HG03064 (cell line): ENCODE measurements around the gene DENND4A.
"Not testable (repeated sequence)": the region's sequence is repeated elsewhere in the genome, so short reads cannot be mapped to it uniquely, and the experiment has no call there.

Experiments used
- ATAC-seq: cut with Tn5 transposase; IDR thresholded peaks from one replicate; pipeline ENCODE4 v1.9.1; 2021; ENCODE audit warnings: low read depth; ENCODE audit not compliant: unreplicated experiment

Gene DENND4A

DNA sequence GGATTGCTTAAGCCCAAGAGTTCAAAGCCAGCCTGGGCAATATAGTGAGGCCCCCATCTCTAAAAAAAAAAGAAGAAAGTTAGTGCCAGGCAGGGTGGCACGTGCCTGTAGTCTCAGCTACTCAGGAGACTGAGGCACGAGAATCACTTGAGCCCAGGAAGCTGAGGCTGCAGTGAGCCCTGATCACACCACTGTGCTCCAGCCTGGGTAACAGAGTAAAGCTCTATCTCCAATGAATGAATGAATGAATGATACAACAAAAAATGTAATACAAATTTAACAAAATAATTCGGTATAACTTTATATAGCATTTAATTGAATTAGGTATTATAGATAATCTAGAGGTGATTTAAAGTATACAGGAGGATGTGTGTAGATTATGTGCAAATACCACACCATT lies 29.7 kb downstream of the DENND4A start:
- ATAC-seq = no peak

DNA sequence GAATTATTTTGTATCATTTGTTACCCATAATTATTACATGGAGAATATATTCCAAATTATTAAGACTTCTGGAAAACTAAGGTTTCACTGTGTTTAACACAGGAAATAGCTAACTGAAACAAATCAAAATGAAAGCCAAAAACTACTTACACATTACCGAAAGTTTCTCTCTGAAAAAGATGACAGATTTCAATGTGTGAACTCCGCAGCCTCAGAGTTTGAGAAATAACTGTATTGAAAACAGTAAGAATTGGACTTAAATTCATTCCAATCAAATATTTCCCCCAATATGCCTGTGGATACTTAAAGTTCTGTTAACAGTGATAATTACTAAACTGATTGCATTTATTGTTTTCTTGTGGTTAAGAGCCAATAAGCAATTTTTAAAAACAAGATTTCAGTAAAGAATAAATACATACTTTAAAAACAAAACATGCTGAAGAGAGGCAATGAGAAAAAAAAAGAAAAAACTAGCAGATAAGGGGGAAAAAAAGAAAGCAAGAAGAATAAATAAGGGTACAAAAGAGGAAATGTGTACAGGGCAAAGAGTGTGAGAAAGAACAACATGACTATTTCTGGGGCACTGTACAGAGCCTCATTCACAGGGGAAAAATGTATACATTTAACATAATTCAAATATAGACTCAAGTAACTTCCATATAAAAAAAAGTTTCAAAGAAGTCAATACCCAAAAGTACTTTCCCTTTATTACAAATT lies 30.7 kb downstream of the DENND4A start:
- ATAC-seq = no peak

DNA sequence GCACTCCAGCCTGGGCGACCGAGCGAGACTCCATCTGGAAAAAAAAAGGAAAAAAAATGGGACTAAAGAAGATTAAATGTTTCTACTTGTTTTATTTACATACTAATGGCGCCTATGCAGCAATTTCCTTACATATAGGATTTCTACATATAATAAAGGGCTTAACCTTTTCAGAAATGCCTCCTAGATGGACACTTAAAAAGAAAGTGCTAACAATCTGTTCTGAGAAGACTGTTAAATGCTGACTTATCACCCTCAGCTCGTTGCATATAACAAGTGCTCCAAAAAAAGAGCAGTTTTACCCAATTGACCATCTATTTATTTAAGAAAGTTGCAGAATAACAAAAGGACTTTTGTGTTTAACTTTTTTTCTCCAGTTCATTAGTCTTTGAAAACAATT lies 32.7 kb downstream of the DENND4A start:
- no peak for ATAC-seq

DNA sequence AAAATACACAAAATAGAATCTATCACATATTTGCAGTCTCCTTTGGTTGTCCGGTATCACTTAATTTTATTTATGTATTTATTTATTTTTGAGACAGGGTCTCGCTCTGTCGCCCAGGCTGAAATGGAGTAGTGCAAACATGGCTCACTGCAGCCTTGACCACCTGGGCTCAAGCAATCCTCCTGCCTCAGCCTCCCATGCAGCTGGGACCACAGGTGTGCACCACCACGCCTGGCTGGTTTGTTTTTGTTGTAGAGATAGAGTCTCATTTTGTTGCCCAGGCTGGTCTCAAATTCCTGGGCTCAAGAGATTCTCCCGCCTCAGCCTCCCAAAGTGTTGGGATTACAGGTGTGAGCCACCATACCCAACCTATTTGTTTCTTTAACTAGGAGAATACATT lies 33.9 kb downstream of the DENND4A start:
- no peak for ATAC-seq

DNA sequence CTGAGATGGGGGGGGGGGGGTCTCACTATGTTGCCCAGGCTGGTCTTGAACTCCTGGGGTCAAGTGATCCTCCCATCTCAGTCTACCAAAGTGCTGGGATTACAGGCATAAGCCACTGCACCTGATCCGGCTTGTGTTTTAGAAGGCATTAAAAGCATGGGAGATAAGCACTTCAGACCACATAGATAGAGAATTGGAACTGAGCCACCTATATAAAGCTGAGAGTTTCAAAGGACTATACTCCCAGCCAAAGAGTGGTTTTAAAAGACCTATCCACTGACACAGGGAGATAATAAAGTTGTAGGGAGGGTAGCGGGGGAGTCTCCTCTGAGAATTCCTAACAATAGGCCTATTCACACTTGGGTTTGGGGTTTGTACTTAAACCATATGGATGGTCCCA lies 34.8 kb downstream of the DENND4A start:
- ATAC-seq = no peak

DNA sequence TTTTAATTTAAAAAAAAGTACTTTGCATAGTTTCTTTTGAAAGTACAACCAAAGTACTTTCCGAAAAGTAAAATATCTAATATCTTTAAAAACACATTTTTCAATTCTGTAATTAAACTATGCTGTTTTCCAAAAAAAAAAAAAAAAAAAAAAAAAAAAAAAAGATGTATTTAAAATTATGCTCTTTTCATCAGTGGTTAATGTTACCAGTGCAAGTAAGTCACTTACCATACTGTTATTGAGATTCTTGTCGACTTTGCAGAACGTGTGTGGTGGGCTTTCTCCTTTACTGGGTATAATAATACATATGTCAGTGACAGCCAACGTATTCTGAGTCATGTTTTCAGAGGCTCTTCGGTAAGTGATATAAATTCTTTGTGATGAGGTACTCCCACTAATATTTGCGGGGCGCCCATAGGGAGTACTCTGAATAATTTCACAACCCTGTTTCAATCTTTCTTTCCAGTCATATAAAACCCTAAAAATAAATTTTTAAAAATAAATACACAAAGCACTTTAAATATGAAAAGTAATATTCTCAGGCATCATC lies 39.9 kb downstream of the DENND4A start:
- no peak for ATAC-seq

DNA sequence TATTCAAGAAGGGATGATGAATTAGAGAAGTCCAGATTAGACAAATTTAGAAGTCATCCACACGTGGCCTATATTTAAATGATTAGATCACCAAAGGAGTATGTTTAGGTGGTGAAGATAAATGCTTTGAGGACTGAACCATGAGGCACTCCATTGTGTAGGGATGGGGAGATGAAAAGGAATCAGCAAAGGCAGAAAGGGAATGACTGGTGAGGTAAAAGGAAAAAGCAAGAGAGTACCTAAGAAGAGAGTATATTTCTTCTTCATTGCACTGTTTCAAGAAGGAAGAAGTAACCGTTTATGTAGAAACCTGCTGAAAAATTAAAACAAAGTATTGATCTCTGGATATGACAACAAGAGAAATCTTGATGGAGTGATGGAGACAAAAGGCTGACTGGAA lies 40.7 kb downstream of the DENND4A start:
- ATAC-seq = no peak

DNA sequence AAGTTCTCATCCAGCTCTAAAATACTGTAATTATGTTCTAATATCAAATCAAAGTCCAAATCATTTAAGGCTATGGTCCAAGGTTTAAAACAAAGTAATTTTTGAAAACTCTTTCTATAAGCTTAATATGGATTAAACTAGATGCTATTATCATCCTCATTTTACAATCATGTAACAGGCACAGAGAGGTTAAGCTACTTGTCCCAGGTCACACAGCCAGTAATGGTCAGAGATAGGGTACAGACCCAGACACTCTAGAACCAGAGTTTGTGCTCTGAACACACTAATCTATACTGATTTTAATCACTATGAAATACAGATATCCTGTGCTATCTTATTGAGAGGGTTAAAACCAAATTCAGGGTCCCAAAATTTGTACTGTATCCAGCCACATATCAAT lies 44.8 kb downstream of the DENND4A start:
- no peak for ATAC-seq

DNA sequence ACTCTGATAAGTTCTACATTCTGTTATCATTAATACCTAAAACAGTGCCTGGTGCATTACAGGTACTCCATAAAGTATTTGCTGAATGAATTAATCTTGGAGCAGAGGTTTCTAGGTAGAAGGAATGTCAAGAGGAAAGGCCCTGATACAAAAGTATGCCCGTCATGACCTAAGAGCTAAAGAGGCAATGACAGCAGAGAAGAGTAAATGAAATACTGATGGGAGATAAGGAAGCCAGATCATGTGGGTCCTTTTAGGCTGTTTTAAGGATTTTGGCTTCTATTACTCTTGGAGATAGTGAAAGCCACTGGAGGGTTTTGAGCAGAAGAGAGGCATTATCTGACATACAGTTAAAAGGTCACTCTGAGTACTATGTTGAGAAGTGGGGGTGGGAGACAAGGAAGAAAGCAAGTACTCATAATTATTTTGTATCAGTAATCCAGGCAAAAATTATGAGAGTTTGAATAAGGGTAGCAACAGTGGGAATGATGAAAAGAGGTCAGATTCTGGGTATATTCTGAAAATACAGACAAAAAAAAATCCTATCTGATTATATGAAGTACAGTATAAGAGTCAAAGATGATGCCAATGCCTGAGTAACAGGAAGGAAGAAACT lies 48.3 kb downstream of the DENND4A start:
- ATAC-seq = no peak

DNA sequence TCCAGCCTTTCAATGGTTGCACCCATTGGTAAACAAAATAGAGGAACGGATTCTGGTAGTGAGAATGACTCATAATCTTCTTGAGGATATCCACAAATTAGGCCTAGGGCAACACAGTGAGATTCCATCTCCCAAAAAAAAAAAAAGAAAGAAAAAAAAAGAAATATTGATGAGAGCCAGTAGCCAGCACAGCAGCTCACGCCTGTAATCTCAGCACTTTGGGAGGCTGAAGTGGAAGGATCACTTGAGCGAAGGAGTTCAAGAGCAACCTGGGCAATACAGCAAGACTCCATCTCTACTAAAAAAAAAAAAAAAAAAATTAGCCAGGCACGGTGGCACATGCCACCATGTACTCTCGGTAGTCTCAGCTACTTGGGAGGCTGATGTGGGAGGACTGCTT lies 51.9 kb downstream of the DENND4A start:
- ATAC-seq = no peak

DNA sequence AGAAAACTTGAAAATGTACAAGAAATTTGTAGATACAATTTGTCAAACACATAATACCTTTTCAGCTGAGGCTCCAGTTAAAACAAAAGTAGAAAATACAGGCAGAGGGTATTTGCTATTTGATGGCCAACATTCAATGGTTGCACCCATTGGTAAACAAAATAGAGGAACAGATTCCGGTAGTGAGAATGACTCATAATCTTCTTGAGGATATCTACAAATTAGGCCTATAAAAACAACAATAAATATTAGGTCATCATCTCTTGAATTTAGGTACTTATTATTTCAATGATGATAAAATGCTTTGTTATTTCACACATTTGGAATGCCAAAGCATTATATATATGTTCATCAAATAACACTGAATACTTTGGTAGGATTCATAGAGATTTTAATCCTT lies 53.4 kb downstream of the DENND4A start:
- no peak for ATAC-seq

DNA sequence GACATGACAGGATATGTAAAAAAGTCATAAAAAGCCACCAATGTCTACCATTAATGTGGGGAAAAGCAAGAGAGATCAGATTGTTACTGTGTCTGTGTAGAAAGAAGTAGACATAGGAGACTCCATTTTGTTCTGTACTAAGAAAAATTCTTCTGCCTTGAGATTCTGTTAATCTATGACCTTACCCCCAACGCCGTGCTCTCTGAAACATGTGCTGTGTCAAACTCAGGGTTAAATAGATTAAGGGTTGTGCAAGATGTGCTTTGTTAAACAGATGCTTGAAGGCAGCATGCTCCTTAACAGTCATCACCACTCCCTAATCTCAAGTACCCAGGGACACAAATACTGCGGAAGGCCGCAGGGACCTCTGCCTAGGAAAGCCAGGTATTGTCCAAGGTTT lies 58.5 kb downstream of the DENND4A start:
- ATAC-seq = not testable (repeated sequence)

DNA sequence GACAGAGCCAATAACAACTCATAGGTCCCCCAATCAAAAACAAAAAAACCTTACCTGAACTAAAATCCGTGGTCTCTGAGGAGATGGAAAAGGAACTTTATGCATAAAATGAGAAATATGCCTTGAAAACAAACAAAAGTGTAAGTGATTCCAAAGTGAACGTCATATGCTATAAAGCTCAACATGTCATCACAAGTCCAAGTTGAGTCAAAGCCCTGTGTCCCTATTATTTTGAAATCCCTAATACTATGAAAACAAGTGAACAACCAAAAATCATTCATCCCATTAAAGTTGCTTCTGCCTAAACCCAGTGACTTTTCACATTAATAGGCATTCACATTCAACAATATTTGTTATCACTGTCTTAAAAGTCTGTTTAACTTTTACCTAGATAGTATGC lies 59.4 kb downstream of the DENND4A start:
- no peak for ATAC-seq

DNA sequence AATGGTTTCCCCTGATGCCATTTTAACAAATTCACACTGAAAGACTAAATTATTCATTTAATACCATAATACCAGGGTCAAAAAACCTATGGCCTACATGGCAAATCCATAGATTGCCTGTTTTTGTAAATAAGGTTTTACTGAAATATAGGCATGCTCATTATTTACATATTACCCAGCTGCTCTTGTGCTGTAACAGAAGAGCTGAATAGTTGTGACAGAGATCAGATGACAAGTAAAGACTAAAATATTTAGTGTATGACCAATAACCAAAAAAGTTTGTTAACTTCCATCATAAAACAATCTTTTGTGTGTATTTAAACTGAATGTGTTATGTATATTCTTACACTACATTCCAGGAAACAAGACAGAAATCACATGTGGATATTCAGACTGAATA lies 60.2 kb downstream of the DENND4A start:
- no peak for ATAC-seq

DNA sequence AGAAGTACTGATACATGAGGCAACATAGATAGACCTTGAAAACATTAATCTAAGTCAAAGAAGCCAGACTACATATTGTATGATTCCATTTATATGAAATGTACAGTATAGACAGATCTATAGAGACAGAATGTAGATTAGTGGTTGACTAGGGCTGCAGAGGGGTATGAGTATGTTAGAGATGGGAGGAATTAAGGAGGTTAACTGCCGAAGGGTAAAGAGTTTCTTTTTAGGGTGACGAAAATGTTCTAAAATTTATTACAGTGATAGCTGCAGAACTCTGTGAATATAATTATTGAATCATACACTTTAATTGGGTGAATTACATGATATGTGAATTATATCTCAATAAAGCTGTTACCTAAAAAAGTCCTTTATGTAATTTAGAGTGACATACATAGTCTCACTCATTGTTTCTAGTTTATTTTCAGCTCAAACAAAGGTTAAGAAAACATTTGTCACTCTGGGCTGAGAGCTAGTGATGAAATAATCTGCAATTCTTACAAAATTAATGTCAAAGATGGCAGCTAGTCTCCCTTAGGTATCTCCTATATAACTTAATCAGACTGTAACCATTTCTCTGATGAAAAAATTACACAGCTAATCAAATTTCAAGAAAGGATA lies 61.4 kb downstream of the DENND4A start:
- no peak for ATAC-seq

DNA sequence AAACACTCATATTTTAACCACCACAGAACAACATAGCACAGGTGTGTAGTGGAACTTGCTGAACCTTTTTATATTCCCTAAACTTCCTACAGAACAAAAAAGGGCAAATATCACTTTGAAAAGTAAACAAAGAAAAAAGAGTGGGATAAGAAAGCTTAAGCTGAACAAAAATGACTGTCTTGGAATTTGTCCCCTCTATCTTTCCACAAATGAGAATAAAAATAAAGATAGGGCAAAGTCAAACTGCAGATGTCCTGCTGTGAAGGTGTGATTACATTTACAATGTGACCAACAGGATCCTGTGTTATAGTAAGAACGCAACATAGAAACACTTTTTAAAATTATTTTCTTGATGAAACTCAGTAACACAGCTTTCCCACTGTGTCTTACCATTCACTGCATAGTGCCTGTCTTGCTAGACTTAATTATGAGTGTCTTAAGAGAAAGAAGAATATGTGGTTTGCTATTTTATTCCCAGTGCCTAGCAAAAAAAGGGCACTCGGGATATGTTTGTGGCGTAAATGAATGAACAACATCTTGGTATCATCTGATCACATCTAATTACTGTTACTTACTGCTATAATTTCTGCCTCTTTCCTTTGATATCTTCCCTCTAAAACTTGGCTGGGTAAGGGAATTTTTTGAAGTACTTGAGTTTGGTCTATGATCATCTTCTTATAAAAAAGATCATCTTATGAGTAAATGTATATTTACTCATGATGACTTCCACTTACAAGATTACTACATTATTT lies 67.5 kb downstream of the DENND4A start:
- ATAC-seq = no peak

DNA sequence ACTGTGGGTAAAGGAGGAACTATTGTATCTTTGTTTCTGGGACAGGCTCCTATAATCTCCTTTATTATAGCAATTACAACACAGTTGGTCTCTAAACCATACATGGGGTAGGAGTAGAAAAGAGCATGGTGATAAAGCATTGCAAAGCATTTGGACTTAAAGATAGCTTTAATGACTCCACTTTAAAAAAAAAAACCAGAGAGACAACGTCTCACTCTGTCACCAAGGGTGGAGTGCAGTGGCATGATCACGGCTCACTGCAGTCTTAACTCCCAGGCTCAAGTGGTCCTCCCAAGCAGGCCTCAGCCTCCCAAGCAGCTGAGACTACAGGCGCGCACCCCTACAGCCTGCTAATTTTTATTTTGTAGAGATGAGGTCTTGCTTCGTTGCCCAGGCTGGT lies 68.2 kb downstream of the DENND4A start:
- ATAC-seq = no peak

DNA sequence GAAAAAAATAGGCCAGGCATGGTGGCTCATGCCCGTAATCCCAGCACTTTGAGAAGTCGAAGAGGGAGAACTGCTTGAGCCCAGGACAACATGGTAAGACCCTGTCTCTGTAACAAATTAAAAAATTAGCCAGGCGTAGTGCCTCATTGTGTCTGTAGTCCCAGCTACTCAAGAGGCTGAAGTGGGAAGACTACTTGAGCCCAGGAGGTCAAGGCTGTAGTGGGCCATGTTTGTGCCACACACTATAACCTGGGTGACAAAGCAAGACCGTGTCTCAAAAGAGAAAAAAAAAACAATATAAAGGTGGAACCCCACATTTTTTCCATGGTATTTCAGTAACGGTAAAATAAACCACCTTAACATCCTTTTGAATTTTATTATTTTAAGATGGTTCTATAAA lies 69.9 kb downstream of the DENND4A start:
- ATAC-seq = no peak

DNA sequence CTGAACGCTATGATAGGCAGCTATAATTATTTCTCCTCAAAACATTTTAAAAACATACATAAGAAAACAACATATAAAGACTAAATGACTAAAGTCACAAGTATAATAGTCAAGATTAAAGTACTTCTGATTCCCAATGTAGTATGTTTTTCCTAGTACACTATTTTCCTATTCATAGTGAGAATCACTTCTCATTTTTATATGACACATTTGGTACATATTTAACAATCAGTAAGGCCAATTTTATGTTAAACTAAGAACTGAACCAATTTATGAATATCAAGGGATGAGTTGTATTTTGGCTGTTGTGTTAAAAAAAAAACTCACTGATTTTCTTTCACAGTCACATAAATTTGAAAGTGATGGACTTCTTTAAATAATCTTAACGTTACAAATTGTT lies 79.7 kb downstream of the DENND4A start:
- ATAC-seq = no peak

DNA sequence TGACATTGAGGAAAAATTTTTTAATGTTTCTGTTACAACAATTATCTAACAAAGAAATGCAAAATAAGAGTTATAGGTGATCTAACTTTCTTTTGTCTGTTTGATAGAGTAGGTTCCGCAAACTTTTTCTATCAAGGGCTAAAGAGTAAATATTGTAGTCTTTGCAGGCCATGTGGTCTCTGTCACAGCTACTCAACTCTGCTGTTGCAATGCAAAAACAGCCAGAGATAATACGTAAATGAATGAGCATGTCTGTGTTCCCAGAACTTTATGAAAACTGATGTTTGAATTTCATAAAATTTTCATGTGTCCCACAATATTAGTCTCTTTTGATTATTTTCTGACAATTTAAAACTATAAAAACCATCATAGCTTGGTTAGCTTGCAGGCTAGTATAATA lies 97.0 kb downstream of the DENND4A start:
- ATAC-seq = no peak

DNA sequence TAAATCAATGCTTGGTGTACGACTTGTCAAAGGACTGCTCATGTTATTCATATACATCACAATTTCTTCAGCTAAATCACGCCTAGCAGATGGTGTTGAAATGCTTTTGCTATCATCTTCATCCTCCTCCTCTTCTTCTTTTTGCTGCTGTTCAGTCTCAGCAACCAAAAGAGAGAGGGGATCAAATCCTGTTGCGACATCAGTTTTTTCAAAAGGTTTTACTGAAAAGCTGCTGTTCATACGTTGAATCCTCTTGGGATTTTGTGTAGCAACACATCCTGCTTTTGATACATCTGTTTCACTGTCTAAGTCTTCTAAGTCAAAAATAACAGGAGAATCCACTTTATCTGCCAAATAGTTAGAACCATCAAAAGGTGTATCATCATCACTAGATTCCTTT lies 101.3 kb downstream of the DENND4A start:
- no peak for ATAC-seq
